Body of pancreas (tissue), 4 donors: ENCODE results near the gene TUFM. TPM values are rescaled to one million over a fixed set of nuclear protein-coding genes. Genes with fewer than 3 reads are reported as not detected.

Source experiments
- ATAC-seq: fragments of 150-250 bp; one replicate; pipeline ENCODE4 v1.9.1; 2016
- DNase-seq, 4 donors: peaks; one replicate each; pipeline ENCODE4 v3.0.0-alpha.2; 2019
- H3K27ac ChIP-seq, 4 donors: fragments of 200-600 bp; sonication (generic); 1 replicate in 3 of 4; 2 replicates in 1 of 4; pipeline versions ENCODE4 v1.5.1 to v1.6.1; 2016 to 2019; ENCODE audit warnings: mild to moderate bottlenecking in 1 of 4, mixed read lengths in 1 of 4, moderate library complexity in 1 of 4
- H3K27me3 ChIP-seq, 2 donors: fragments of 200-600 bp; sonication (generic); one replicate each; pipeline ENCODE4 v1.6.0; 2016; ENCODE audit warnings: mild to moderate bottlenecking in 1 of 2
- H3K36me3 ChIP-seq, 2 donors: fragments of 200-600 bp; sonication (generic); replicated peaks in 1 of 2; 2 replicates each; pipeline ENCODE4 v1.5.1; 2016; ENCODE audit warnings: low read depth in 2 of 2; ENCODE audit not compliant: insufficient read depth in 1 of 2
- H3K4me1 ChIP-seq: fragments of 200-600 bp; sonication (generic); one replicate; pipeline ENCODE4 v1.6.0; 2016
- H3K4me3 ChIP-seq, 2 donors: fragments of 200-600 bp; sonication (generic); 1 replicate in 1 of 2; 2 replicates in 1 of 2; pipeline ENCODE4 v1.5.1; 2016 to 2019
- H3K9me3 ChIP-seq, 3 donors: fragments of 200-600 bp; sonication (generic); 1 replicate in 2 of 3; 2 replicates in 1 of 3; pipeline ENCODE4 v1.5.1; 2016
- CTCF ChIP-seq, 7 experiments: fragments of 450-650 bp in 4 of 7; fragments of 200-600 bp in 3 of 7; sonication (generic) in 3 of 7; IDR thresholded peaks; one replicate each; pipeline ENCODE4 v1.5.1; 2016 to 2019; ENCODE audit warnings: antibody characterized with exemption in 7 of 7
- POLR2A ChIP-seq, 3 donors: fragments of 450-650 bp; IDR thresholded peaks; one replicate each; pipeline ENCODE4 v1.6.1; 2016; ENCODE audit warnings: antibody characterized with exemption in 3 of 3, mild to moderate bottlenecking in 2 of 3
- WGBS, 2 donors: methylation state at CpG; one replicate each; pipeline ENCODE4 v1.1.5; 2017; 5-methylcytosine and 5-hydroxymethylcytosine counted together
- intact Hi-C: fragments of 100-400 bp; cut with DNase I; formaldehyde crosslinking; loops from one replicate; pipeline ENCODE4 v1.15.1; 2023
- total RNA-seq, 2 donors: library from RNA; depleted of rRNA; stranded (reverse); fragments of >200 nt; gene quantifications; one replicate each; pipeline ENCODE4 v1.1.0, GENCODE V29; 2016

Gene TUFM
- total RNA-seq, 2 donors from 2014 or later: 93.4 to 103 TPM

- intact Hi-C loops: no loop called here
- no peak for ATAC-seq
Measured at GRCh38 chr16:28880955-28881354, 34.8 kb upstream of the TUFM start.

GRCh38 chr16:28880589-28880915, 34.4 kb upstream of the TUFM start:
- intact Hi-C loops: no loop called here
- DNase-seq (no peak), ATAC-seq (no peak)
- H3K9me3 ChIP-seq: no peaks in the 10 kb centered on the region
- 10 to 15% methylated on average over 10 to 11 of the region's 11 CpGs for WGBS, 2 donors
- TF ChIP-seq POLR2A (IDR thresholded peaks at IDR 0.05) (no peak), CTCF (IDR thresholded peaks at IDR 0.05) (no peak)
- no peak overlapping the region for H3K27ac ChIP-seq
- peaks cover 13% of the 10 kb centered on the region for H3K4me1 ChIP-seq
- no peaks in the 10 kb centered on the region for H3K27me3 ChIP-seq
- no peaks in the 10 kb centered on the region for H3K36me3 ChIP-seq
- H3K4me3 ChIP-seq: no peak overlapping the region

More at GRCh38 chr16:28880955-28881354, 34.8 kb upstream of the TUFM start:
- no peak overlapping the region for H3K4me3 ChIP-seq
- no peaks in the 10 kb centered on the region for H3K9me3 ChIP-seq
- 70 to 72% methylated on average over 4 of the region's 4 CpGs for WGBS, 2 donors
- no peak overlapping the region for H3K27ac ChIP-seq
- H3K4me1 ChIP-seq: peaks cover 13% of the 10 kb centered on the region
- no peak for DNase-seq
- H3K27me3 ChIP-seq: no peaks in the 10 kb centered on the region
- TF ChIP-seq POLR2A (IDR thresholded peaks at IDR 0.05) (no peak), CTCF (IDR thresholded peaks at IDR 0.05) (no peak)
- H3K36me3 ChIP-seq: no peaks in the 10 kb centered on the region

GRCh38 chr16:28879841-28880588, 33.9 kb upstream of the TUFM start:
- H3K4me3 ChIP-seq: peak overlapping the region; percentile 5 to 19
- H3K4me1 ChIP-seq: peaks cover 13% of the 10 kb centered on the region
- H3K9me3 ChIP-seq: no peaks in the 10 kb centered on the region
- H3K36me3 ChIP-seq: no peaks in the 10 kb centered on the region
- WGBS, 2 donors: 0 to 2% methylated on average over 8 to 47 of the region's 66 CpGs
- TF ChIP-seq CTCF (IDR thresholded peaks at IDR 0.05) (peak in 5 of 7 experiments; percentile 14 to 49 (median 35)), POLR2A (IDR thresholded peaks at IDR 0.05) (no peak)
- intact Hi-C loops: loop anchor here (10.0 kb wide), 1 partner anchor 55 kb away; the partner anchor contains the start of gene CD19
- H3K27me3 ChIP-seq: no peaks in the 10 kb centered on the region
- H3K27ac ChIP-seq: peak overlapping the region in 1 of 4 donors; percentile 17
- ATAC-seq (peak; percentile 97), DNase-seq (peak; percentile 85 to 87 (median 86))

- H3K27ac ChIP-seq: peak overlapping the region in 1 of 4 donors; percentile 17
- H3K36me3 ChIP-seq: no peaks in the 10 kb centered on the region
- no peak for TF ChIP-seq CTCF (IDR thresholded peaks at IDR 0.05)
- peak in 1 of 3 donors; percentile 29 for TF ChIP-seq POLR2A (IDR thresholded peaks at IDR 0.05)
- intact Hi-C loops: loop anchor here (10.0 kb wide), 1 partner anchor 55 kb away; the partner anchor contains the start of gene CD19
- peaks cover 13% of the 10 kb centered on the region for H3K4me1 ChIP-seq
- peak; percentile 47 for ATAC-seq
- DNase-seq: no peak
- H3K9me3 ChIP-seq: no peaks in the 10 kb centered on the region
- WGBS, 2 donors: 1 to 3% methylated on average over 13 to 26 of the region's 27 CpGs
- no peaks in the 10 kb centered on the region for H3K27me3 ChIP-seq
- H3K4me3 ChIP-seq: peak overlapping the region; percentile 5 to 19
Measured at GRCh38 chr16:28879261-28879840, 33.2 kb upstream of the TUFM start.
